Parathyroid adenoma (tissue), 2 donors: ENCODE results near the gene ORAI2.
"Not testable (repeated sequence)": the region's sequence is repeated elsewhere in the genome, so short reads cannot be mapped to it uniquely, and the experiment has no call there.

Experiments
- H2AFZ ChIP-seq: fragments of 300-600 bp; sonication (generic); one replicate; pipeline ENCODE4 v1.7.0; 2017; ENCODE audit warnings: antibody characterized with exemption, mild to moderate bottlenecking
- H3K27ac ChIP-seq: fragments of 300-600 bp; sonication (generic); one replicate; pipeline ENCODE4 v1.7.0; 2017
- H3K27me3 ChIP-seq: fragments of 300-600 bp; sonication (generic); one replicate; pipeline ENCODE4 v1.7.0; 2017; ENCODE audit warnings: low read length; ENCODE audit not compliant: control insufficient read depth, insufficient read depth
- H3K36me3 ChIP-seq: fragments of 300-600 bp; sonication (generic); one replicate; pipeline ENCODE4 v1.7.0; 2017; ENCODE audit warnings: low read length; ENCODE audit not compliant: control insufficient read depth, insufficient read depth
- H3K4me1 ChIP-seq: fragments of 300-600 bp; sonication (generic); one replicate; pipeline ENCODE4 v1.7.0; 2017; ENCODE audit warnings: control low read depth
- H3K4me2 ChIP-seq: fragments of 300-600 bp; sonication (generic); one replicate; pipeline ENCODE4 v1.7.0; 2017; ENCODE audit warnings: low read length
- H3K4me3 ChIP-seq: fragments of 300-600 bp; sonication (generic); one replicate; pipeline ENCODE4 v1.7.0; 2017; ENCODE audit warnings: low read depth, low read length
- H3K79me2 ChIP-seq: fragments of 300-600 bp; sonication (generic); one replicate; pipeline ENCODE4 v1.7.0; 2017; ENCODE audit warnings: control low read depth
- H3K9ac ChIP-seq: fragments of 300-600 bp; sonication (generic); one replicate; pipeline ENCODE4 v1.7.0; 2017; ENCODE audit warnings: mild to moderate bottlenecking
- H3K9me3 ChIP-seq: fragments of 300-600 bp; sonication (generic); one replicate; pipeline ENCODE4 v1.7.0; 2017; ENCODE audit warnings: low read length; ENCODE audit not compliant: control insufficient read depth
- CTCF ChIP-seq: fragments of 300-600 bp; sonication (generic); IDR thresholded peaks from one replicate; pipeline ENCODE4 v1.7.0; 2017; ENCODE audit warnings: antibody characterized with exemption, mild to moderate bottlenecking
- donor health status: primary hyperparathyroidism.

Gene ORAI2

GRCh38 chr7:102479982-102480637, 46.7 kb downstream of the ORAI2 start:
- not testable (repeated sequence) for H3K27ac ChIP-seq, H3K4me1 ChIP-seq, H3K4me3 ChIP-seq, H3K9me3 ChIP-seq, H3K4me2 ChIP-seq, H3K79me2 ChIP-seq, H3K9ac ChIP-seq, H3K27me3 ChIP-seq, H2AFZ ChIP-seq, H3K36me3 ChIP-seq
- TF ChIP-seq CTCF: peak; percentile 56

GRCh38 chr7:102481962-102482361, 48.6 kb downstream of the ORAI2 start:
- not testable (repeated sequence) for H3K27me3 ChIP-seq, H3K4me1 ChIP-seq, H3K36me3 ChIP-seq, H3K79me2 ChIP-seq, H3K27ac ChIP-seq, H3K9ac ChIP-seq, H3K4me2 ChIP-seq, H3K9me3 ChIP-seq, H2AFZ ChIP-seq, H3K4me3 ChIP-seq

GRCh38 chr7:102484317-102484716, 50.9 kb downstream of the ORAI2 start:
- not testable (repeated sequence) for H3K9me3 ChIP-seq, H2AFZ ChIP-seq, H3K27ac ChIP-seq, H3K4me3 ChIP-seq, H3K36me3 ChIP-seq, H3K79me2 ChIP-seq, H3K9ac ChIP-seq, H3K4me2 ChIP-seq, H3K4me1 ChIP-seq, H3K27me3 ChIP-seq

DNA sequence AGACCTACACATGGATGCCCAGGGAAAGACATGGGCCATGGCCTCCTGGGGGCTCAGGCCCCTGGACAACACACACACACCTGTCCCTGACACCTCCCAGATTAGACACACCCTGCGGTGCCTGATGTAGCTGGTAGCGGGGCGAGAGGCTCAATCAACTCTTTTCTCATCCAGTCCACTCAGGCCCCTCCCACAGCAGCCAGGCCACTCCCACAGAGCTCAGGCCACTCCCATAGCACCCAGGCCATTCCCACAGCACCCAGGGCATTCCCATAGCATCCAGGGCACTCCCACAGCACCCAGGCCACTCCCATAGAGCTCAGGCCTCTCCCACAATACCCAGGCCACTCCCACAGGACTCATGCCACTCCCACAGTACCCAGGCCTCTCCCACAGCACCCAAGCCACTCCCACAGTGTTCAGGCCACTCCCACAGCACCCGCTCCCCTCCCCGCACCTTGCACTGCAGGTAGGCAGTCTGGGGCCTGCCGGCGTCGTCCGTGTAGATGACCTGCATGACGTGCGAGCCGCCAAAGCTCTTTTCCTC, 57.2 kb downstream of the ORAI2 start:
- not testable (repeated sequence) for H3K27me3 ChIP-seq, H3K4me1 ChIP-seq, H3K79me2 ChIP-seq, H3K4me3 ChIP-seq, H3K4me2 ChIP-seq, H3K36me3 ChIP-seq, H3K9me3 ChIP-seq, H3K9ac ChIP-seq, H3K27ac ChIP-seq, H2AFZ ChIP-seq

DNA sequence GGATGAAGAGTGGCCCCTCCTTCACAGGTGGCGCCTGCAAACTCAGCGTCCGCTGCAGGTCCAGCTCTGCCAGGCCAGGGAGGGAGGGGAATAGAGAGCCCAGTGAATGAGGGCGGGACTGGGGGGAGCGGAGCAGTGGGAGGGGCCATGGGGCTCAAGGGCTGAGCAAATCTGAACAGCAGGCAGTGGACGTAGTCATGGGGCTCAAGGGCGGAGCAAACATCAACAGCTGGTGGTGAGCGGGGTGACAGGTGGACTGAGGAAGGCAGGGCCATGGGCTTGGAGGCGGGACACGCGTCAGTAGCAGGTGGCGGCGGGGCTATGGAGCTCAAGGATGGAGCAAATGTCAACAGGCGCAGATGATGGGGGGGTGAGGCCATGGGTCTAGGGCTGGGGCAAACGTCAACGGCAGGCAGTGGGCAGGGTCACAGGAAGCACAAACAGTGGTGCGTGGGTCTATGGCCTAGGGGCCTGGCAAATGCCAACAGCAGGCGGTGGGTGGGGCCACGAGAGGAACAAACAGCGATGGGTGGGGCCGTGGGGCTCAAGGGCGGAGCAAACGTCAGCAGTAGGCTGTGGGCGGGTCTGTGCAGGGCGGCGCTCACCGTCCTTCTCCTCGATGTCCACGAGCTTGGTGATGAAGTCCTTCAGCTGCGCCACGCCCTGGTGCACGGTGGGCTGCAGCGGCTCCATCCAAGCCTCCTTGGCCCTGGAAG, 60.0 kb downstream of the ORAI2 start:
- not testable (repeated sequence) for H3K4me2 ChIP-seq

GRCh38 chr7:102494026-102494425, 60.7 kb downstream of the ORAI2 start:
- H3K27me3 ChIP-seq, H3K4me3 ChIP-seq, H2AFZ ChIP-seq, H3K27ac ChIP-seq, H3K9me3 ChIP-seq, H3K4me2 ChIP-seq, H3K4me1 ChIP-seq, H3K36me3 ChIP-seq, H3K9ac ChIP-seq, H3K79me2 ChIP-seq: not testable (repeated sequence)

More for the DNA sequence above, 60.0 kb downstream of the ORAI2 start:
- not testable (repeated sequence) for H3K4me1 ChIP-seq, H2AFZ ChIP-seq, H3K27me3 ChIP-seq, H3K9me3 ChIP-seq, H3K79me2 ChIP-seq, H3K4me3 ChIP-seq, H3K36me3 ChIP-seq, H3K27ac ChIP-seq, H3K9ac ChIP-seq

DNA sequence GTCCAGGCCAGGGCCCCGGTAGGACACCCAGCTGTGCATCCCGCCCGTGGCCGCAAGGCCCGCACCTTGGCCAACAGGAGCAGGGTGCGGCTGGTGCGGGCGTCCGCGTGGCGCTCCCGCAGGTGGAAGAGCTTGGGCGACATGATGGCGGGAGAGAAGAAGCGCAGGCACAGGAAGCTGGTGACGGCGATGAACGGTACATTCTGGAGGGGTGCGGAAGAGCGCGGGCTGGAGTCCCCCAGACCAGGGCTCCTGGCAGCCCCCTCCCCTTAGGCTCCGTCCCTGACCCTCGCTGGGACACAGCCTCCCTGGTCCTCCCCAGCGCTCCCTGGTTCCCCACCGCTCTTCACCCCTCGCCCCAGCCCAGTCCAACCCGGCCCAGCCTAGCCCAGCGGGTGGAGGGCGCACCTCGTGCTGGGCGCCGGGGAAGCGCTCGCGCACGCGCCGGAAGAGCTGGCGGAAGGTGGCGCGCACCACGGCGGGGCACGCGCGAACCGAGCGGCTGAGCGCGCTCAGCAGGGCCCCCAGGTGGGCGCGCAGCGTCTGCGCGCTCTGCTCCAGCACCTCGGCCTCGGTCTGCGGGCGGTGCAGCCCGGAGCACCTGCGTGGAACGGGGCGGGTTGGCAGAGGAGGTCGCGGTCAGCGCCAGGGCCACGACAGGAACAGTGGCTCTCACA, 61.2 kb downstream of the ORAI2 start:
- H3K9ac ChIP-seq, H3K9me3 ChIP-seq, H3K36me3 ChIP-seq: not testable (repeated sequence)

DNA sequence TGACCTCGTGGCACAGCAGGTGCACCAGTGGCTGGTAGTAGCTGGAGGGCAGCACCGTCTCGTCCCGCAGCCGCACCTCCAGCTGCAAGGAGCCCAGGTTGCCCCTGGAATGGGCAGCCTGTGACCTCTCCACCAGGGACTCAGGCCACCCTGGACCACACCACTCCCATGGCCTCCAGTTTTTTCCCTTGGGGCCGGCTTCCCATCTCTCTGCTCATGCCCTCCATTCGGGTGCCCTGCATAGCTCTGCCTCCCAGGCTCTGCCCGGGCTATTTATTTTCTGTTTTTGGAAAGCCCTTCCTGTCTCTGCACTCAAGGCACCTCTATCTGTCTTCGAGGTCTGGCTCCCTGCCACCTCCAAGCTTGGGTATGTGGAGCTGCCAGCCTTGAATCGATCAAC, 63.5 kb downstream of the ORAI2 start:
- H3K9me3 ChIP-seq: not testable (repeated sequence)

More for the DNA sequence above, 61.2 kb downstream of the ORAI2 start:
- not testable (repeated sequence) for H3K79me2 ChIP-seq, H3K4me3 ChIP-seq, H3K27me3 ChIP-seq, H3K4me1 ChIP-seq, H3K27ac ChIP-seq, H2AFZ ChIP-seq, H3K4me2 ChIP-seq

GRCh38 chr7:102497308-102497707, 63.9 kb downstream of the ORAI2 start:
- H3K27ac ChIP-seq, H3K9me3 ChIP-seq, H3K4me3 ChIP-seq, H3K9ac ChIP-seq, H3K36me3 ChIP-seq, H3K79me2 ChIP-seq, H3K27me3 ChIP-seq, H3K4me1 ChIP-seq, H2AFZ ChIP-seq, H3K4me2 ChIP-seq: not testable (repeated sequence)

More for the DNA sequence above, 63.5 kb downstream of the ORAI2 start:
- H3K4me3 ChIP-seq, H3K27ac ChIP-seq, H3K27me3 ChIP-seq, H3K4me2 ChIP-seq, H3K9ac ChIP-seq, H3K4me1 ChIP-seq, H3K79me2 ChIP-seq, H3K36me3 ChIP-seq: not testable (repeated sequence)
- peak overlapping the region; percentile 58 for H2AFZ ChIP-seq

GRCh38 chr7:102498321-102498720, 64.9 kb downstream of the ORAI2 start:
- H3K27ac ChIP-seq, H2AFZ ChIP-seq, H3K79me2 ChIP-seq, H3K36me3 ChIP-seq, H3K4me2 ChIP-seq, H3K9ac ChIP-seq, H3K4me1 ChIP-seq, H3K4me3 ChIP-seq, H3K27me3 ChIP-seq, H3K9me3 ChIP-seq: not testable (repeated sequence)
